ENCODE results near the gene RTN4RL1. TPM values are rescaled to one million over a fixed set of nuclear protein-coding genes. Genes with fewer than 3 reads are reported as not detected.
A peak's percentile ranks its signal among the peaks of the same experiment; 100 is the strongest.

The RTN4RL1 gene
- total RNA-seq, 1 donor, result 1.1 TPM

DNA sequence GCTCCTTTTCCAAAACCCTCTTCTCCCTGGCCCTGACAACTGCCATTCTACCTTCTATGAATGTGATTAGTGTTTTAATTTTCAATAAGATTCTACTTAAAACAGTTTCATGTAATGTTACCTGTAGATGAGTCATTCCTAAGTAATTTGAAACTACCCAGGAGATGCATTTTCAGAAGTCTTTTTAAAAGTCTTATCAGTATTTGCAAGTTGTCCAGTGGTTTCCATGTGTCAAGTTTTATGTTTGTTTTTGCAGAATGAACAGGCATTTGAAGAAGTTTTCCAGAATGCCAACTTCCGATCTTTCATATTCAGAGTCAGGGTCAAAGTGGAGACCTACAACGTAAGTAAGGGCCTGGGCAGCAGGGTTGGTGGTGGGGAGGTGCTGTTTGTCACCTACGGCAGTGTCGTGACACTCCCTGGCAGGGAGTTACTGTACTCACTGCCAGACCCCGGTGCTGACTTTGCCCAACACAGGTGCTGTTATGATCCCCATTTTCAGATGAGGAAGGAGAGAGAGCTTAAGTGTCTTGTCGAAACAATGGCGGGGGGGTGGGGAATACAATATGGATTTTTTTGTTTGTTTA, 130.3 kb downstream of the RTN4RL1 start:
- peaks cover 59% of the 10 kb centered on the region for H3K36me3 ChIP-seq (ENCODE audit: insufficient read depth, low read length)

DNA sequence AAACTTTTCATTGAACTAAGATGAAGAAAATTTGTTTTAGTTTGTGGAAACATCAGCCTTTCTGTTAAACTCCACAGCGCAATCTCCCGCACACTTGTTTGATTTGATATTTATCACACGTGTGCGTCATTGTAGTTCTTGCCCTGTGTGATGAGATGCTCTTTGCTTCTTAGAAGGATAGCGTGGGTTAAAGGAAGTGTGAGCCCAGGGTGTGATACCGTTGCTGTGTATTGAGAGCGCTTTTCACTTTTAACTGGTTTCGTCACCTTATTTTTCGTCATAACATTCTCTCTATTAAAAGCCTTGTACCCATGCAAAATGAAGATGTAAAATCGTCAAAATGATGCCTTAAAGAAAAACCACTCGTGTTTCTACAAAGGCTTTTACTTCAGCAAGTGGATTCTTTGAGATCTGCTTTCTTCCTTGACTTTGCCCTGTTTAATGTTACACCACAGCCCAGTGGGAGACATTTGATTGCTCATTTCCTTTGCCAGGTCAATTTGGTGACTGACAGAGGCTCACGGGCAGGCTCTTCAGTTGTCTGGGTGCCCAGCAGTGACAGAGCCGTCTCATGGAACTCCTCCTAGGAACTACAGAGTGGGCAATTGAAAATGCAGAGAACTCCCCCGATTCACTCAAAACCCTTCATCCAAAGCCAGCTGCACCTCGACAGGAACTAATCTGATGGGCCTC, 134.2 kb downstream of the RTN4RL1 start:
- no peaks in the 10 kb centered on the region for H3K79me2 ChIP-seq (ENCODE audit: insufficient read depth, low read length)
- TF ChIP-seq, protein P1, sequence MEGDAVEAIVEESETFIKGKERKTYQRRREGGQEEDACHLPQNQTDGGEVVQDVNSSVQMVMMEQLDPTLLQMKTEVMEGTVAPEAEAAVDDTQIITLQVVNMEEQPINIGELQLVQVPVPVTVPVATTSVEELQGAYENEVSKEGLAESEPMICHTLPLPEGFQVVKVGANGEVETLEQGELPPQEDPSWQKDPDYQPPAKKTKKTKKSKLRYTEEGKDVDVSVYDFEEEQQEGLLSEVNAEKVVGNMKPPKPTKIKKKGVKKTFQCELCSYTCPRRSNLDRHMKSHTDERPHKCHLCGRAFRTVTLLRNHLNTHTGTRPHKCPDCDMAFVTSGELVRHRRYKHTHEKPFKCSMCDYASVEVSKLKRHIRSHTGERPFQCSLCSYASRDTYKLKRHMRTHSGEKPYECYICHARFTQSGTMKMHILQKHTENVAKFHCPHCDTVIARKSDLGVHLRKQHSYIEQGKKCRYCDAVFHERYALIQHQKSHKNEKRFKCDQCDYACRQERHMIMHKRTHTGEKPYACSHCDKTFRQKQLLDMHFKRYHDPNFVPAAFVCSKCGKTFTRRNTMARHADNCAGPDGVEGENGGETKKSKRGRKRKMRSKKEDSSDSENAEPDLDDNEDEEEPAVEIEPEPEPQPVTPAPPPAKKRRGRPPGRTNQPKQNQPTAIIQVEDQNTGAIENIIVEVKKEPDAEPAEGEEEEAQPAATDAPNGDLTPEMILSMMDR (IDR thresholded peaks at IDR 0.05; ENCODE audit: extremely low read depth, low read depth, low read length), result no peak
- H3K36me3 ChIP-seq (ENCODE audit: insufficient read depth, low read length), result peaks cover 47% of the 10 kb centered on the region
- H3K27me3 ChIP-seq (ENCODE audit: insufficient read depth, low read length), result no peaks in the 10 kb centered on the region
- H2AFZ ChIP-seq (ENCODE audit: low read length), result no peak overlapping the region
- H3K4me3 ChIP-seq (ENCODE audit: insufficient read depth, low read length), result no peak overlapping the region
- DNase-seq (ENCODE audit: insufficient read length, low spot score, missing footprints), result no peak
- peaks cover under 1% of the 10 kb centered on the region for H3K9me3 ChIP-seq (ENCODE audit: low read depth, low read length)
- no peak overlapping the region for H3K27ac ChIP-seq (ENCODE audit: low read depth, low read length)
- H3K4me2 ChIP-seq (ENCODE audit: insufficient read depth, low read length), result no peak overlapping the region
- no peaks in the 10 kb centered on the region for H4K20me1 ChIP-seq (ENCODE audit: insufficient read depth, low read length)
- H3K4me1 ChIP-seq (ENCODE audit: insufficient read depth, low read length), result no peaks in the 10 kb centered on the region

More for the DNA sequence above, 130.3 kb downstream of the RTN4RL1 start:
- H3K4me2 ChIP-seq (ENCODE audit: insufficient read depth, low read length), result no peak overlapping the region
- DNase-seq (ENCODE audit: insufficient read length, low spot score, missing footprints), result no peak
- no peaks in the 10 kb centered on the region for H3K79me2 ChIP-seq (ENCODE audit: insufficient read depth, low read length)
- H2AFZ ChIP-seq (ENCODE audit: low read length), result no peak overlapping the region
- no peaks in the 10 kb centered on the region for H3K27me3 ChIP-seq (ENCODE audit: insufficient read depth, low read length)
- H3K9me3 ChIP-seq (ENCODE audit: low read depth, low read length), result no peaks in the 10 kb centered on the region
- TF ChIP-seq, protein P1 (IDR thresholded peaks at IDR 0.05; ENCODE audit: extremely low read depth, low read depth, low read length), result no peak
- H3K27ac ChIP-seq (ENCODE audit: low read depth, low read length), result no peak overlapping the region
- no peaks in the 10 kb centered on the region for H3K4me1 ChIP-seq (ENCODE audit: insufficient read depth, low read length)
- no peaks in the 10 kb centered on the region for H4K20me1 ChIP-seq (ENCODE audit: insufficient read depth, low read length)
- H3K4me3 ChIP-seq (ENCODE audit: insufficient read depth, low read length), result no peak overlapping the region

DNA sequence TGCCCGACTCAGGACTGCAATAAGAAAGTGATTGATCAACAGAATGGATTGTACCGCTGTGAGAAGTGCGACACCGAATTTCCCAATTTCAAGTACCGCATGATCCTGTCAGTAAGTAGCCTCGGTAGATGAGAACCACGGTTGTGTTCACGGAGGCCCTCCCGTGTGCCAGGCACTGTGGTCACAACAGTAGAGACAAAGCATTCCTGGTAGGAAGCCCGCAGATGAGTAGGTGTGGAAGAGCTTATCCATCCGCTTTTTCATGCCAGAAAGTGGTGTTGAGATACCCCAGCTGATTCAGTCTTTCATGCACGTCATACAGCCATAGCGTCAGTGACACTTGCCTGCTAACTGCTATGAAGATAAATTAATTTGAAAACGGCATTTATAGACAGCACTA, 136.4 kb downstream of the RTN4RL1 start:
- Histone ChIP-seq H3K27me3 (ENCODE audit: insufficient read depth, low read length) (no peaks in the 10 kb centered on the region), H2AFZ (ENCODE audit: low read length) (no peak overlapping the region), H4K20me1 (ENCODE audit: insufficient read depth, low read length) (no peaks in the 10 kb centered on the region), H3K9me3 (ENCODE audit: low read depth, low read length) (peaks cover 2% of the 10 kb centered on the region), H3K79me2 (ENCODE audit: insufficient read depth, low read length) (no peaks in the 10 kb centered on the region), H3K4me1 (ENCODE audit: insufficient read depth, low read length) (no peaks in the 10 kb centered on the region), H3K27ac (ENCODE audit: low read depth, low read length) (no peak overlapping the region), H3K4me3 (ENCODE audit: insufficient read depth, low read length) (no peak overlapping the region), H3K4me2 (ENCODE audit: insufficient read depth, low read length) (no peak overlapping the region), H3K36me3 (ENCODE audit: insufficient read depth, low read length) (peaks cover 67% of the 10 kb centered on the region)
- no peak for DNase-seq (ENCODE audit: insufficient read length, low spot score, missing footprints)
- TF ChIP-seq, protein P1 (IDR thresholded peaks at IDR 0.05; ENCODE audit: extremely low read depth, low read depth, low read length), result no peak

Small RNA genes within 50 kb of the gene (small RNA-seq; reads per million reads assigned to genes)
- gene AC090617.9, result not detected
- gene MIR132, result 40.5 reads per million, percentile 96 among the genes with 10 or more reads in this experiment
- gene MIR212, result 8.6 reads per million, percentile 91 among the genes with 10 or more reads in this experiment
- gene OVCA2, result not detected

Other genes with a start within 250 kb of the RTN4RL1 start
- 10.1 and 10.6 TPM in 2 replicates for gene SMYD4, start 195.4 kb downstream of the RTN4RL1 start, total RNA-seq
- 14.1 and 14.8 TPM in 2 replicates for gene RPA1, start 195.3 kb downstream of the RTN4RL1 start, total RNA-seq
- 52.7 and 63.7 TPM in 2 replicates for gene DPH1, start 4.8 kb upstream of the RTN4RL1 start, total RNA-seq
- gene OVCA2, start 16.7 kb upstream of the RTN4RL1 start, total RNA-seq, result 59.0 and 61.3 TPM in 2 replicates
- gene HIC1, start 29.8 kb upstream of the RTN4RL1 start, total RNA-seq, result 18.5 and 19.7 TPM in 2 replicates